T-helper 2 cell treated with Interferon-gamma antibody and Interleukin-4, amounts not matched to agents 100 ng/mL and 5 ng/mL, for 36 hours (primary cell): ENCODE results near the gene C1QTNF6. TPM values are rescaled to one million over a fixed set of nuclear protein-coding genes. Genes with fewer than 3 reads are reported as not detected.
"Not testable (repeated sequence)": the region's sequence is repeated elsewhere in the genome, so short reads cannot be mapped to it uniquely, and the experiment has no call there.

Experiments
- intact Hi-C: fragments of 100-400 bp; cut with micrococcal nuclease; formaldehyde crosslinking; loops from one replicate; pipeline ENCODE4 v1.15.1; 2023
- total RNA-seq: library from RNA; stranded (reverse); gene quantifications from 2 replicates; pipeline ENCODE4 v1.2.3, GENCODE V29; 2022

C1QTNF6 gene
- total RNA-seq, 1 donor from 2014 or later: 6.4 TPM

- intact Hi-C loops: no loop called here
Observed at GRCh38 chr22:37208401-37209139, 20.5 kb upstream of the C1QTNF6 start.

- intact Hi-C loops: no loop called here
Observed at GRCh38 chr22:37207981-37208380, 19.9 kb upstream of the C1QTNF6 start.

- intact Hi-C loops: no loop called here
Observed at GRCh38 chr22:37206841-37207821, 19.1 kb upstream of the C1QTNF6 start.

GRCh38 chr22:37206118-37206840 lies 18.2 kb upstream of the C1QTNF6 start:
- intact Hi-C loops: no loop called here

- intact Hi-C loops: no loop called here
Observed at GRCh38 chr22:37205046-37205445, 17.0 kb upstream of the C1QTNF6 start.

- intact Hi-C loops: no loop called here
Observed at GRCh38 chr22:37204045-37204655, 16.1 kb upstream of the C1QTNF6 start.

- intact Hi-C loops: no loop called here
Observed at GRCh38 chr22:37203354-37204044, 15.5 kb upstream of the C1QTNF6 start.

GRCh38 chr22:37202716-37203115 lies 14.7 kb upstream of the C1QTNF6 start:
- intact Hi-C loops: no loop called here

- intact Hi-C loops: no loop called here
Observed at GRCh38 chr22:37202001-37202555, 14.0 kb upstream of the C1QTNF6 start.

GRCh38 chr22:37201443-37201820 lies 13.4 kb upstream of the C1QTNF6 start:
- intact Hi-C loops: not testable (repeated sequence)

- intact Hi-C loops: loop anchor here (1.0 to 10.0 kb wide), 9 partner anchors 20 to 423 kb away; partner anchors contain the start of genes IFT27 and RAC2
Observed at GRCh38 chr22:37199760-37200108, 11.7 kb upstream of the C1QTNF6 start.

- intact Hi-C loops: loop anchor here (1.0 to 10.0 kb wide), 9 partner anchors 20 to 422 kb away; partner anchors contain the start of genes IFT27 and RAC2
Observed at GRCh38 chr22:37199103-37199759, 11.2 kb upstream of the C1QTNF6 start.

- intact Hi-C loops: loop anchor here (1.0 to 10.0 kb wide), 12 partner anchors 21 to 422 kb away; partner anchors contain the start of genes IFT27 and RAC2
Observed at GRCh38 chr22:37198258-37199102, 10.4 kb upstream of the C1QTNF6 start.

GRCh38 chr22:37197451-37198257 lies 9.6 kb upstream of the C1QTNF6 start:
- intact Hi-C loops: loop anchor here (1.0 to 10.0 kb wide), 8 partner anchors 31 to 421 kb away; partner anchors contain the start of gene IFT27

- intact Hi-C loops: loop anchor here (5.0 to 10.0 kb wide), 3 partner anchors 152 to 342 kb away; no protein-coding TSS in a partner anchor
Observed at GRCh38 chr22:37196539-37197450, 8.7 kb upstream of the C1QTNF6 start.

- intact Hi-C loops: loop anchor here (5.0 to 10.0 kb wide), 3 partner anchors 151 to 341 kb away; no protein-coding TSS in a partner anchor
Observed at GRCh38 chr22:37195921-37196320, 7.9 kb upstream of the C1QTNF6 start.
